Activated CD4-positive, alpha-beta T cell treated with anti-CD3 and anti-CD28 coated beads, Interleukin-2, amount 50 U/mL, for 24 hours (primary cell): ENCODE measurements around the gene STK39.
"Not testable (repeated sequence)": the region's sequence is repeated elsewhere in the genome, so short reads cannot be mapped to it uniquely, and the experiment has no call there.

Source experiments
- DNase-seq, 2 donors: peaks; one replicate each; pipeline ENCODE4 v3.0.0-alpha.2; 2020; ENCODE audit warnings: low read depth in 1 of 2, low spot score in 1 of 2

STK39 gene

DNA sequence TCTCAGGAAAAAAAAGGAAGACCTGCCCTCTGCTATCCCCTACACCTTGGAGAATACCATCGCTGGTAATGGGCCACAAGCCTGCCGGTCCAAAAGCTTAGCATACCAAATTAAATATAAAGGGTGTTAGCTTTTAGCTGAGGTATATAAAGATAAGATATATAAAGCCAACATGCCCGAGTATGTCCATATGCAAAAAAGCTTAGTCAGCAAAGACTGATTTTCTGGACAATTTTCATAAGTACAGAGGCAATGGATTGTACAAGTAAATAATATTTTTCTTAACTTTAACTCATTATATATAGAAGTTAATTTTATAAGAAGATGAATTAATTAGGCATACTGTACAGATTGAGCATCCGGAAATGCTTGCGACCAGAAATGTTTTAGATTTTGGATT, 106.5 kb downstream of the STK39 start:
- DNase-seq = no peak

DNA sequence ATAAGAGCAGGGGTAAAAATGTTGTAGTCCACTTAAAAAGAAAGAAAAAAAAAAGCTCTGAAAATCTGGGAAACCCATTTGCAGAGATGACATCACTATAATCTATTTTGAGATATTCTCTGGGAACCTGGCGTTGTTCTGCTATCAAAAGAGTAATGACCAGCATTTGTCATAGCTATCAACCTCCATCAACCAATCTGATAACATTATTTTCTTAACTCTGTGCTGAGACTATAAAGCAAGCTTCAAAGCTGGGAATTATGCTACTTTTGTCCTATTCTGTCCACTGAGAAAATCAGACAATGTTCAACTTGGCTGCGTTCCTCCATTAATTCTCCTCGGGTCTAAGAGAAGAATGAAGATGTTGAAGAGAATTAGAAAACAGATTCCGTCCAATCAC, 107.5 kb downstream of the STK39 start:
- DNase-seq = no peak

DNA sequence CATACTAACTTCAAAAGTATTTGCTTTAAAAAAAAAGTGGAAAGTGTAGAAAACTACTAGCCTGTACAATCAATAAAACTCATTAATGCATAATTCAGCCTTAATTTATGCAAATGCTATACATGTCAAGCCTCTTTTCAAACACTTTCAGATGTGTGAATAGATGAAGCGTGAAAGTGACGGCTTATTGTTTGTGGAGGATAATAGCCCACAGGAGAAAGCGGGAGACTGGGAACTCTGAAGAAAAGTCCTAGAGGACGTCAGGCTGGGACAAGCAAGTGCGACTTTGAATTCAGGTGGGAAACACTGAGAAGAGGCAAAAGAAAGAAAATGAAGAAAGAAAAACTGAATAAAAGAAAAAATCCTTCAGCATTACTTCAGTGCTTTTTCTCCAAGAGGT, 108.5 kb downstream of the STK39 start:
- no peak for DNase-seq

DNA sequence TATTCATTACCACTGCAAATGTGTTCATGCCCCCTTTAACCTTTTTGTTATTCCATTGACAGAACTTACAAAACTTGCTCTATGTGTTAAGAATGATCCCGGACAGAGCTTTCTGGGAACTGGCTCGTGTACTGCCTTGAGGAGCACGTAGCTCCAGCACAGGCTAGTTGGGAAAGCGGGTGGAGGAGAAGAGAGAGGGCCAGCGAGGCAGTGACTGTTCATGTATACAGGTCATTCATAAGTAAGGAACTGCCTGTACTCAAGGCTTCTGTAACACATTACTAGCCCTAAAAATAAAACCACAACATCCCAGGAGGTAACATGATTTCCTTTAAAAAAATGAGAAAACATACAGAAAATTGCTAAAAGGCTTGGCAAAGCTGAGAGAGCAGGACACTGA, 109.0 kb downstream of the STK39 start:
- no peak for DNase-seq

DNA sequence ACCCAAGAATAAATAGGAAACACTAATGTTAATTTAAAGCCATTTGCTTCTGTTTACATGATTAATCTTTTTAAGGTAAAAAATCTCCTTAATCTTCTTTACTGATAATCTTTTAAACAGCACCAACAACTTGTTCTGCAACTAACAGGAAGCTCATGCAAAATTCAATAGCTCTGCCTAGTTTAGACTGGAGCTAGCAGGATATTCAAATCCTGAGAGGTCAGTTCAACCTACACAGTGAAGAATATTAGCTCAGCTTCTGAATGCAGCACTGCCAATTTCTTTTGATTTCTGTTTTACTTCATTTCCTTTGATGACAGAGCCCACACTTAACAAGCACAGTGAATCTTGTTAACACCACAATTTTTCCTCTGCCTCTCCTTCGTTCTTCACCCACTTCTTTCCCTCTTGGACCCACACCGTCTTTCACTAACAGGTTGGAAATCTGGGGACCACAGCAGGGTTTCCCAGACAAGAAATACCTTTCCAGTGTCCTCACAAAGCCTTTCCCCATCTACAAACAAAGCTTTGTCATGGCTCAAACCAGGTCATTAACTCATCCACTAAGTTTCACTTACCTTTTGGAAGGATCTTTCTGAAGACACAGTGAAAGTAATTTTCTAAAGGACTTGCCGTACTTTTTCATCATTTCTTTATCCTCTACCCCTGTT, 109.8 kb downstream of the STK39 start:
- DNase-seq = no peak

DNA sequence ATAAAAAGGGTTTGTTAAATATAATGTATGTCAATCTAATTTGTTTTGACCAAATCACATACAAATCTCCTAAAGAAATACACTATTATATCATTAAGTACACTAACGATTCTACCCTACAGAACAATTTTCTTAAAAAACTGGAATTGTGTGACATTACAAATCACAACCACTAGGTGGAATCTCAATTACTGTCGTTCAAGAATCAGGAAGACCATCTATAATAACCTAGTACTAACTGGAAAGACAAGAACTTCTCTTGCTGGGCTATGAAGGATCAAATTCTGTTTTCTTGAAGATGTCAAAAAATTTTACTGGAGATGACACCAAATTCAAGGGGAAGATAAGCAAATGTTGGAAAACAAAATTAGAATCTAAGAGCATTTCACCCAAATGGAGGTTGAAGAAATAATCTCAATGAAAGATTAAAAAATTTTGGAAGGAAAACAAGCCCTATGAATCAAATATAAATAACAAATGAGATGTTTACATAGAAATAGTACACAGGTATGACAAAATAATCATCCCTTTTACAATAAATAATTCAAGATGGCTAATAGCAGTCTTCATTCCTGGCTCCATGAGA, 110.9 kb downstream of the STK39 start:
- DNase-seq = no peak

DNA sequence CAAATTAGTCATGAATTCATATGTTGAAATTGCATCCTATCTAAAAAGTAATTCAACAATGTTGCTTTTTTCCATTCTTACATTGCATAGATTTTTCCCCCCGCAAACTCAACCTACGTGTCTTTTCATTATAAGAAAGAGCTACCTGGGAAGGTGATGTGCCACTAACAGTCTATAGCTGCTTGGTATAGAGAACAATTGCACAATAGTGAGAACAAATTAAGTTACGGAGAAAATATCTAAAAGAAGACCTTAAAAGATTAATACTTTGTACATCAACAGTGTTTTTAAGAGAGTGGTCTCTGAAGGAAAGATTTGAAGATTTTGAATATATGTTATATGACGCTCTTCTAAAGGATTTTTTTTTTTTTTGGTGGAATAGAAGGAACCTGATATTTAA, 111.8 kb downstream of the STK39 start:
- no peak for DNase-seq

DNA sequence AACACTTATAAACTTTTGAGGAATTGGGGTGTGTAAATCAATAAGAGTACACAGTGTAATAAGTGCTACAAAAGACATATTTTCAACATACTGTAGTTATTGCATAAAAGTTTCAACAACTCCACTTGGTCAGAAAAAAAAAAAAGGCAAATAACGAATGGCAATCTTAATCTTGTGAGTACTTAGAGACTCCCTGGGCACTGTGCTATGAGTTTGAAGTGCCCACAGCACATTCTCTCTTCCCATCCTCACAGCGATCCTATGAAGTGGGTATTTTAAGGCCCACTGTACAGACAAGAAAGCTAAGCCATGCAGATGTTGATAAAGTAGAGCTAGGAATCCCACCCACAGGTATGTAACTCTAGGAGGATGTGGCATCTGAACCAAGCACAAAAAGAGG, 112.3 kb downstream of the STK39 start:
- no peak for DNase-seq

DNA sequence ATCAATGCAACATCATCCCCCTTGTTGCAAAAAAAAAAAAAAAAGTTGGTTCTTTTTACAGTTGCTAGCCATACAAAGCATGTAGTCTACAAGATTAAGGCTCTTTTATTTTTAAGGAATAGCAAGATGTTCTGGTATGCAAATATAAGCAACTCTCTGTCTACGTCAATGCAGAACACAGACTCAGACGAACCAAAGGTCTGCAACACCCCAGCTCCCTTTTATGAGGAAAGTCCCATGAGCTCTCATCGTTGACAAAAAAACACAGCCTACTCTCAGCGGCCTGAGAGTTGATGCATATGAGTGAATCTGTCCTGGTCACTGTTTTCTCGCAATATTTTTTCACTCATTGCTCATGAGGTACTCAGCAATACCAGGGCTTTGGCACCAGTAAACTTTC, 112.9 kb downstream of the STK39 start:
- DNase-seq = no peak

DNA sequence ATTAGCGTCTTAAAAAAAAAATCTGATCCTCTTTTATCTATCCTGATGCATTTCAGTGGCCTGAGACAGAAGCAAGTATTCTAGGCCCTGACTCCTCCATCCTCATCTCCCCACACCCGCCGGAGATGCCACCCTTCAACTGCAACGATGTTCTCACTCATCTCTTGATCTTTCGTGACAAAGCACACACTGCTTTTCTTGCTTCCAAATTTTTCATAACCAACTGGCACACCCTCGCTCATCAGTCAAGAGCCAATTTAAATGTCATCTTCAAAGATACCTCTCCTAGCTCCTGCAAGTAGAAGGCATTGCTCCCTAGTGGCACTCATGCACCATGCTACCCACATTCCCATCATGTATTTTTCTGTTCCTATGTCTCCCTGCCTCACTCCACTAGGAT, 115.0 kb downstream of the STK39 start:
- no peak for DNase-seq

DNA sequence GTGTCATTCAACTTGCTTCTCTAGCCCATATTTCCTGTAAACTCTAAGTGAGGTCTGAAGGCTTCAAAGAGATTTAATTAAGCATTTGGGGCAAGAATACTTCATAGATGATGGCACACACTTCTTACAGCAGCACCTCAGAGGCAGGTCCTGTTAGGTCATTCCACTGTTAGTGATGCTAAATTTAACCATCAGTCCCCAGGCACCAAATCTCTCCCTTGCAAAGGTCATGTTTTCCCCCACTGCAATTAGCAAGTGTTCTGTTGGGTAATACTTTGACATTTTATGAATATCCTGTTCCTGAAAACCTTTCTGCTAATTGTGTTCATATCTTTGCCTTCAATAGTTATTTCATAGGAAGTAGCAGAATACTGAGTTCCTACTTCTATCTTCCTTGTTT, 117.0 kb downstream of the STK39 start:
- DNase-seq = no peak

DNA sequence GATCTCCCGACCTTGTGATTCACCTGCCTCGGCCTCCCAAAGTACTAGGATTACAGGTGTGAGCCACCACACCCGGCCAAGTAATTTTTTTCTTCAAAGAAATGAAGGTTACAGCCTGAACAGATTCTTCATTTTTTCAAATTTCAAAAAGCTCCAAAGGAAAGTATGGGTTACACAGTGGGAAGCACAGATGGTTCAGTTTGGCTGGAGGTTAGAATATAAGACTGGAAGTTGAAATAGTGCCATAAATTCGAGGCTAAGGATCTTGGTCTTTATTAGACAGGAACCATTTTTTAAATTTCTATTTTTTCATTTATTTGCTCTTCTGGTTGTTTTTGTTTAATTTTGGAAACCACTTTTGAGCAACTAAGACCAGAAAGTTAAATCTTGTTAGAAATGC, 120.0 kb downstream of the STK39 start:
- no peak for DNase-seq

DNA sequence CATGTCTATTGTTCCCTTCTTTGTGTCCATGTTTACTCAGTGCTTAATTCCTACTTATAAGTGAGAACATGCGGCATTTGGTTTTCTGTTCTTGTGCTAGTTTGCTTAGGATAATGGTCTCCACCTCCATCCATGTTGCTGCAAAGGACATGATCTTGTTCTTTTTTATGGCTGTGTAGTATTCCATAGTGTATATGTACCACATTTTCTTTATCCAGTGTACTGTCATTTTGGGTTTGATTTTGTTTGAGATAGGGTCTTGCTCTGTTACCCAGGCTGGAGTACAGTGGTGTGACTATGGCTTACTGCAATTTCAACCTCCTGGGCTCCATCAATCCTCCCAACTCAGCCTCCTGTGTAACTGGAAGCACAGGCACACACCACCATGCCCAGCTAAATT, 125.2 kb downstream of the STK39 start:
- DNase-seq = not testable (repeated sequence)

DNA sequence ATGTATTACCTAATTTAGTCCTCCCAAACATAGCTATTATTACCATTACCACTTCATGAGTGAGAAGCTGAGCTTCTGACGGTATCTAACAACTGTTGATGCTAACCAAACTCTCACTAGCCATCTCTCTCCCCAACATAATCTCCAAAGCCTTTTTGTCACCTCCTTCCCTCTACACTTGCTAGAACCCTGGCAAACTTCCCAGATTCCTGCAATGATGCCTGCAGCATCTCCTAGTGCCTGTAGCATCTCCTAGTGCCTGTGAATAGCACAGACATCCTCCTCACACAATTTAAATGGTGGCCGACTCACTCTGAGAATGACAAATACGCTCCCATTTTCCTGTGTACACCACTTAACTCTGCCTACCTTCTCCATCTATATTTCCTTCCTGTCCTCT, 126.7 kb downstream of the STK39 start:
- DNase-seq = no peak

DNA sequence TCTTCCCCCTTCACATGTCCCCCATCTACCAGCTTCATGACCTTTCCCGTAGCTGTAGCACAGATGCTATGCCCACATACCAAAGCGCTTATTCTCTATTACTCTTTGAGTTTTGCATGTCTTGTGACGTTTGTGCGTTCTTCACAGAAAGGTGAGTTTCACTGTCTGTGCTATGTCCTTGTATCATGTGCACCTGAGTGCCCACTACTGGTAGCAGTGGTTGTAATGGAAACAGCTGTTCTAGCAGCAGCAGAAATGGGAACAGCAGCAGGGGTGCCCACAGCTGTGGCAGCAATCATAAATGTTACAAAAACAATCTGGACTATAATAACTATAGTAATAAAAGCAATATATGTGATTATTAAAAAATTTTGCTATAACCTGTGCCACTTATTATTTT, 127.1 kb downstream of the STK39 start:
- no peak for DNase-seq

DNA sequence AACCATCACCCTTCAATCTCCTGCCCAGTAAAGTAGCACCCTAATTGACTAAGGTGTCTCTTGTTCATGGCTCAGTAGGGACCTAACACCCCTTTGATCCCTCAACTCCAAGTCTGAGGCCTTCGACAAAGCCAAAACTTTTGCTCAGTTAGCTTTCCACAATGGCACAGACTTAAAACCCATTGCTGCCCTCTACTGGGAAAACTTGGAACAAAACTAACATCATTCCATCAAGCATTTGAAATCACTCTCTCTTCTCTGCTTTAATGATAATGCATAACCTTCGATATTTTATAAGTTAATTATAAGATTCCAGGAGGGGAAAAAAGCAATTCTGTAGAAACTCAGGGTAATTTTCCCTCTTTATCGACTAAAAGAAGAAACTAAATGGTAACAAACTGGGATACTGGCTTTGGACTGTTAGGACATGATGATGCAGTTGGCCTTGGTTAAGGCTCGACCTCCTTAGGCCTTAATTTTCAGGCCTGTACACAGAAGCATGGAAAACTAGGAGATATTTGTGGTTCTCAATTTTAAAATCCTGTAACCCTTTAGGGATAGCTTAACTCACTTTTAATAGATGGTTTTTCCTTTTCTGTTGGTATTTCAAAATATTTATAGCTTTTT, 127.8 kb downstream of the STK39 start:
- peak in 1 of 2 donors; percentile 35 for DNase-seq

DNA sequence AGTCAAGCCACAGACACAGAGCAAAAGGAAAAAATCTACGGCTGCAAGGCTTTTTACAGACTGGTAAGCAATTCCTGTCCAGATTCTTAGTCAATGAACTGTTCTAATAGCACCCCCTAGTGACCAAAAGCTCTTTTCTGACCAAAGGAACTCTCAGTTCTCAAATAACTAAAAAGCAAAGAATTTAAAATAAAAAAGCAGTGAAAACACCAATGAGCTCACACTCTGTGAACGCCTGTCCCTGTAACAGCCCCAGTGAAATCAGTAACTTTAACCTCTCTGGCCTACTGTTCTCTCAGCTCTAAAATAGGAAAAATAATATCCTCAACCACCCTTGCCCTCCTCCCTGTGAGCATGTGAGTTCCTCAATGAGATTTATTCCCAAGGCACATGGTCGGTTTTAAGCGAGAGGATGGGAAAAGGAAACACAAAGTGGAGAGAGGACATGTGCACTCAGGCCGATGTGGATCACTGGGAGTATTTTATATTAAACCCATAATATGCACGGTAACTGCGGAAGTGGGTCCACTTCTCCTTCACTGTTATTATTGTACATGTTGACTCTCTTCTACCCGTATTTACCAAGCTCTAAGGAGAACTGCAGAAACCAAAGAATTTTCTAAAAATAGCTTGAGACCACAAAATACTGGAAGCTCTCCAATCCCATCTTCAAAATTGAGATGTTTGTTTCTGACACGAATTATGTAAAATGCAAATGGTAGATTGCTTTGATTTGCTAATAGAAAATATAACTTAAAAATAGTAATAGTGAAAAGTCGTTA, 128.5 kb downstream of the STK39 start:
- DNase-seq = peak in 1 of 2 donors; percentile 42

DNA sequence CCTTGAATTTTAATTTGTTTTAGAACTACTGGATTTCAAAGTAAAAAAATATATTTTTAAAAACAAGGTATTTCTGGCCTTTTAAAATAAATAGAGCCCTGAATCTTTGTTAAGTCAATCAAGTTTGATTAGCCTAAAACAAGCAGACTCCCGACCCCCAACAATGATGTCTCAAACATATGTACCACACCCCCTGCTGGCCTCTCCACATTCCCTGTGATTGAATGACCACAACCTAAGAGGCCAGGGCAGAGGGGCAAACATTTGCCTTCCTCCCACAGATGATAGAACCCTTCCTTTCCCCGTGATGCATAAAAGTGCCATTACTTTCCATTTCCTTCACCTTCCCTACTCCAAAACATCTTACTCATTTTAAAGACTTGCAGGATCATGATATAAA, 130.9 kb downstream of the STK39 start:
- DNase-seq = no peak

DNA sequence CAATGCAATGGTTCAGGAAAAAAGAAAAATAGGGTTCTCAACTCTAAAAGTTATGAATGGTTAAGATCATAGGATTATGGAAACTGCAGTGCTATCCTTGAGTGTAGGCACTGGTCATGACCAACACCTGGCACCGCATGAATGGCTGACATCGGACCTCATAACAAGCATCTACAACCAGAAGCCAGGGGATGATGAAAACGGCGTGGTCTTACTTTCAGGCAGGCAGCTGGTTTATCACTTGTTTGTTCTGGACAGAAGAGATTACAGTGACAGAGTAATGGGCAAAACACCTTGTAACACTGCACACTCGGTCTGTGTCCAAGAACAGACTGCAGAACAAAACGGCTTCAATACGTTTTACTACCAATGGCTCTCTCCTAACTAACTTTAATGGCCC, 132.8 kb downstream of the STK39 start:
- DNase-seq = no peak

DNA sequence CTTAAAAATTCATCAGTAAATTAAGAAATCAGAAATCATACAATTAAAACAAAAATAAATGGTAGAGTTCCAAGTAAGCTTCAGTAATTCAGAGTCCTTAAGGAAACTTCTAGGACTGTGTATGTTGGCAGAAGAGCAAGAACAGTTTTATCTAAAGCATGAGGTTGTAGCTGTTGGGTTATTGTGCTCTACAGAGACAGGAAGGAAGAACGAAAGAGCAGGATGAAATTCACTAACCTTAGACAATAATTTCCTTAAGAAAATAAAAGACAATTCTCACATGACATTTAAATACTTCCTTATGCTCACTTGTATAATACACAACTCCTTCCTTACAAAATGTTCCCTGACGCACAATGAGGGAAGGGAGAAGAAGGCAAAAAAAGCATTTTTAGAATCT, 133.4 kb downstream of the STK39 start:
- no peak for DNase-seq

DNA sequence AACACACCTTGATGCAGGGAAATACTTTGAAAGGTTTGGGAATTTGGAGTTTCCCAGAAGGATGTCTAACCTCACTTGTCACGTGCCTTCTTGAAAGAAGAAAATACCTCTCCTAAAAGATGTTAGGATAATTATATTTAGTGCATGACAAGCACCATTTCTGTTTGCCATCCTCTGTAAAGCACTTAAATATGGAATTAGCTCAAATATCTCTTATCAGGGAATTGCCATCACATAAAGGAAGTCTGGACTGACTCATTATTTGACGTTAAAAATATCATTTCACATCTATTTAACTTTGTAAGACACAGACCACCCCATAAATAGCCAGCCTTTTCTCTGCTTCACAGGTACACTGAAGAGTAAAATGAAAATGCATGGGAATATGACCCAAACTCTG, 140.1 kb downstream of the STK39 start:
- DNase-seq = no peak

DNA sequence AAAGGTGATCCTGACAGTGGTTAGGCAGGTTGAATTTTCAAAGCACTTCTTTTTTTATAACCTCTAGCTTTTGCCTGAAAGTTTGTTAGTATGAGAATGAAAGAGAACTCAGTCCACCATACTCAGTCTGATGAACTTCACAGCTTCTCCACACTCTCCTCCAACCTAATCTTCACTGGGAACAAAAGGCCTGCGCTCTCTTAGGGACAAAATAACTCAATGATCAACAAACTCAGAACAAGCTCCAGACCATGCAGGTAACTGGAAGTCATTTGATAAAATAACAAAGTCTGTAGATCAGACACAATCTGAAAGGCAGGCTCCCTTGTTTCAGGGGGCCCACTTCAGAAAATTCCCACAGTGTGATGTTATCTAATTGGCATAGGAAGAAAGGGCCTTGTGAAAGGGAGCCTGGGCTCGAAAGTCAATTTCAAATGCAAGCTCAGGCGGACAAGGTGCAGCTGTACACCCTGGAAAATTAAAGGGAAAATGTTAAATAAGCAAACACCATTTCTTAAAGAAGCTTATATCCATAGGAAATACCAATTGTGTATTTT, 142.2 kb downstream of the STK39 start:
- no peak for DNase-seq
